ENCODE data around the gene DSCAML1. TPM values are rescaled to one million over a fixed set of nuclear protein-coding genes. Genes with fewer than 3 reads are reported as not detected.

DSCAML1 gene
- polyA plus RNA-seq, 4 donors: 1.7 to 2.9 (median 2.0) TPM

DNA sequence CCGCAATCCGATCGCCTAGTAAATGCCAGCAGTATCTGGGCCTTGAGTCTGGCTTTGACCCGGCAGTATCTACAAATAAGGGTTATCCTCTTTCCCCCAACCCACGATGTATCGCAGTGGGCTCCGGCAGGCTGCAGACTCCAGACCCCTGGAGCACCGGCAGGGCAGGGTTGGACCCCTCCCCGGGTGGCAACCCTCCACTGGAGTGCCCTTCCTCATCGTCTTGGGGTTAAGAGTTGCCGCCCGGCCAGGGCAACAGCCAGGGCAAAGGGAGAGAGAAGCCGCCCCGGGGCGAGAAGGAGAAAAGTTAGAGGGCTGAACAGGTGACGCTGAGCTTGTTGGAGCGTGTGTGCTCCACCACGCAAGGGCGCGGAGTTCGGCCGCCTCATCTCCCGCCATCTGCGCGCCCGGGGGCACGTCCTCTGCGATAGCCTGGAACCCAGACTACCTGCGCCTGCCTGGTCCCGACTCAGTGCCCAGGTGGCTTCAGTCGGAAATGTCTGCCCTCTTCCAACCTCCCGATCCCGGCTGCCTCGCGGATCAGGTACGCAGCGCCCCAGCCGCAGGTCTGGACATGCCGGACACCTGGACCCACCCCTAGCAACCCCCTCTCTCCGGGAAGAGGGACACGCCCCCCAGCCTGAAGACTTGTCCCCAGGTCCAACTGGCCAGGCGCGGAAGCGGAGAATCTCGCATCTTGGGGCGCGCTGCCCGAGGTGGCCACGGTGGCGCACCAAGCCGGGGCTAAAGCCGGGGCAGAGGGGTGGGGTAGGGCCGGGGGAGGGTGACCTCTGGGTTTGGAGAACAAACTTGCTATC lies 1.2 kb downstream of the DSCAML1 start:
- no peak for DNase-seq (ENCODE audit: low read depth in 4 of 4, low spot score in 3 of 4)

DNA sequence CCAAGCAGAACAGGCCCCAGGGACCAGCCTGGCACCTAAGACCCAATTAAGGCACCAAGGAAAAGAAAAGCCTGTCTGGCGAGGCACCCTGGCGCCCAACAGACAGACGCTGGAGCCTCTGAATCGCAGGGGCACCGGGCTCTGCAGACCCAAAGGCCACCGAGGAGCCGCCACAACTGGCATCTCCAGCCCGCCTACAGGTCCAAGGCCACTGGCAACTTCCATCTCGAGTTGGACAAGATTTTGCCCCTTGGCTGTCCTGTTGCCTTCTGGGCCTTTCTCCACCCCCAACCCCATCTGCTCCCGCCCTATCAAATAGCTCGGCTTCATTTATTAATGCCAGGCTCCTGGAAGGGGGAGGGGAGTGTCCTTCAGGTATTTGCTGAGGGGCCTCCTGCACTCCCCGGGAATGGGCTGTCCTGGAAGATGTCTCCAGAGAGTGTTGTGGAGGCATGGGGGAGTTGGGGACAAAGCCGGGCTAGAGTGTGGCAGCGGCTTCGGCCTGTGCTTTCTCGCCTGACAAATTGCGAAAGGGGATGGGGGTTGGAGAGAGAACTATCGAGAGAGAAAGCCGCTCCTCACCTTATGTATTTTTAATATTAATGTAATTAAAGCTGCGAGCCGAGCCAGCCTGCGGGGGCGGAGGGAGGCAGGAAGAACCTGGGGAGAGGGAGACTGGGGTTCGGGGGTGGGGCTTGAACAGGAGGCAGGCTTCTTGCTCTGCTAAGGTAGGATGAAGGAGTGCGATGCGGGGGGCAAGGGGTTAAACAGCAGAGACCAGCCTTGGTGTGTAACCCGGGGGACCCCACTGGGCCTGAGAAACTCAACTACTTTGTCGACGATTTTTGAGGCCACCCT lies 2.0 kb downstream of the DSCAML1 start:
- DNase-seq (ENCODE audit: low read depth in 4 of 4, low spot score in 3 of 4): no peak

DNA sequence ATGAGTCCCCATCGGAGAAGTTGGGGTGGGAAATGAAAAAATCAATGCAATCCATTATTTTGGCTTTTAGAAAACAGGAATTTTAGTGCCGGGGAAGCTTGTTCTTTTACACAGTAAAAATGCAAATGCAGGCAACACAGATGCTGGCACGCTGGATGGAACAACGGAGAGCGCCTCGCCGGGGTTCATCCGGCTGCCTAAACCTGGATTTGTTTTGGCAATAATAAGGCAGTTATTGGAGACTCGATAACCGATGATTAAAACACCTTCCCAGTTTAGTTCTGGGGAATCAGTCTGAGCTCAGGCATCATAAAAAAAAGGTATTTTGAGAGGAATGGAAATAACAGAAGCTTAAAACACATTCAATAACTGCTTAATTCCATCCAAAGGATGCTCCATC lies 2.9 kb downstream of the DSCAML1 start:
- no peak for DNase-seq (ENCODE audit: low read depth in 4 of 4, low spot score in 3 of 4)

DNA sequence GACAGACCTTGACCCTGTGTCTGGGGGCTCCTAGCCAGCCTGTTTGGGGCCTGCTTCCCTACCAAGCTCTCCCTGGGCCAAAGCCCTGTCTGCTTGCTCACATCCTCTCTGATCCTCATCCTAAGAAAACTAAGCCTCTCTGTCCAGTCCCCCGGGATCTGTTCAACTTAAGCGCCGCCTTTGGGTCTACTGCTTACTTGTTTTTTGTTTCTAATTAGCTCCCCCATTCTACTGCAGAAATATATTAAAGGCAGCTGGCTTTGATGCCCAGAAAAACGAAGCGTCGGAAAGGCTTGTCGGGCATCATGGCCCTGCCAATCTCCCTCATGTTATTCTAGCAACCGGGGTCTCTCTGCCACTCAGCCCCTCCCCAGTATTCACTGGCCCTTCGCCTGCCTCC lies 3.4 kb downstream of the DSCAML1 start:
- DNase-seq (ENCODE audit: low read depth in 4 of 4, low spot score in 3 of 4): no peak

GRCh38 chr11:117792992-117793391 lies 4.0 kb downstream of the DSCAML1 start:
- no peak for DNase-seq (ENCODE audit: low read depth in 4 of 4, low spot score in 3 of 4)

GRCh38 chr11:117792241-117792640 lies 4.8 kb downstream of the DSCAML1 start:
- DNase-seq (ENCODE audit: low read depth in 4 of 4, low spot score in 3 of 4): no peak

DNA sequence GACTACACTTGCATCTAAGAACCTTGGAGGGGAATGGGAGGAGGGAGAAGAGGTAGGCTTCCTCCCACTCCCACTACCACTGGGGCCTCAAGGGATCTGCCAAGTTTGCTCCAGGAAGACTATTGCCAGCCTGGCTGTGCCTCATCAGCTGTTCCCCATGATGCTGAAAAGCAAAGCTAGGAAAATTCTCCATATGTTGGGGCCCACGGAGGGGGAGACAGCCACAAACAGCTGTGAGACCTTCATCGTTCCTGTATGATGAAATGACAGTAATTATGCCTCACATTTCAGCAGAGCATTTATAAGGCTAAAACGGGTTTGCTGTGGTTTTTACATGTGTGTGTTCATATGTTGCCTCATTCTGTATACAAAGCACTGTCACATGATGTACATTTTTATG lies 6.7 kb downstream of the DSCAML1 start:
- no peak for DNase-seq (ENCODE audit: low read depth in 4 of 4, low spot score in 3 of 4)

GRCh38 chr11:117789241-117789640 lies 7.8 kb downstream of the DSCAML1 start:
- no peak for DNase-seq (ENCODE audit: low read depth in 4 of 4, low spot score in 3 of 4)

DNA sequence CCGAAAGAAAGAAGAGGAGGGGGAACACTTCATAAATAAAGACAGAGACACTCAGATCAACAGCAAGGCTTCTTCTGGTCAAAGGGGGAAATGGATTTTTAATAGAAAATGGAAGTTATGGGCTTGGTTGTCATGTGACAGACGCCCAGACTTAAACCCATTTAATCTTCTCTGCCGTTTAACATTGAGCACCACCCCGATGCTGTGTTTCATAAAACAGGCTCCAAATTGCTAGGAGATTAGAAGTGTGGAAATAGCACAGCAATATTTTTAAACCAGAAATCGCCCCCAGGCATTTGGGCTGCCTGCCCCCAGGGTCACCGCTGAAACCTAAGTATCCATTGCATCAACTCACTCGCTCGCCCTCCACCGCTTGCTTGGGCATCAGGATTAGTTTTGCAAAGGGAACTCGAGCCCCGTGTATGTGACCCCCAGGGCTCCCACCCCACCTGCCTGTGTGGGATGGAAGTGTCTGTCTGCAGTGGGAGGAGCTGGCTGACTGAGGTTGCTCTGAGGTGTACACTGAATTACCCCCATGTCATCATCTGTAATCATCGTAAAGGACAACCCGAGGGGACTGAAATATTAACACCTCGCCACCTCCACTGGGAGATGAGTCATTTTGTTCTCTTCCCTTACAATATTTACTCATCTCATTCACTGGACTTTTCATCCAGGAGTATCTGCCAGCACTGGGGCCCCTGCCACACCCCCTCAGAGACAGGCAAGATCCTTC lies 10.7 kb downstream of the DSCAML1 start:
- DNase-seq (ENCODE audit: low read depth in 4 of 4, low spot score in 3 of 4): no peak

- no peak for DNase-seq (ENCODE audit: low read depth in 4 of 4, low spot score in 3 of 4)
Measured at GRCh38 chr11:117782101-117782500, 14.9 kb downstream of the DSCAML1 start.

- no peak for DNase-seq (ENCODE audit: low read depth in 4 of 4, low spot score in 3 of 4)
Measured at GRCh38 chr11:117781627-117782026, 15.4 kb downstream of the DSCAML1 start.

- no peak for DNase-seq (ENCODE audit: low read depth in 4 of 4, low spot score in 3 of 4)
Measured at GRCh38 chr11:117780456-117780855, 16.6 kb downstream of the DSCAML1 start.

DNA sequence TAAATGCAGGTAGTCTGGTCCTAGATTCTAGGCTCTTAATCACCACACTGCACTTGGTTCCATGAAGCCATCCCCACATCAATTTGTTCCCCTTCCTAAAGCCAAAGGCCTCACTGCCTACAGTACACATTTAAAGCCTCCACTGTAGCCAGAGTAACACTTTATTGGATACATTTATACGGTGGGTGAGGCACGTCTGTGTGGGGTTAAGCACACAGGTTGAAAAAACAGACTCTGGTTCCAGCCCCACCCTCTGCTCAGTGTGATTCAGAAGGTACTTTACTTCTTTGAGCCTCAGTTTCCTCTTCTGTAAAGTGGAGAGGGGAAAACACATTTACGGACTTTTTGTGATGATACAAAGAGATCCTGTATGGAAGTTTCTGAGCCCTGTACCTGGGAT lies 22.5 kb downstream of the DSCAML1 start:
- no peak for DNase-seq (ENCODE audit: low read depth in 4 of 4, low spot score in 3 of 4)

DNA sequence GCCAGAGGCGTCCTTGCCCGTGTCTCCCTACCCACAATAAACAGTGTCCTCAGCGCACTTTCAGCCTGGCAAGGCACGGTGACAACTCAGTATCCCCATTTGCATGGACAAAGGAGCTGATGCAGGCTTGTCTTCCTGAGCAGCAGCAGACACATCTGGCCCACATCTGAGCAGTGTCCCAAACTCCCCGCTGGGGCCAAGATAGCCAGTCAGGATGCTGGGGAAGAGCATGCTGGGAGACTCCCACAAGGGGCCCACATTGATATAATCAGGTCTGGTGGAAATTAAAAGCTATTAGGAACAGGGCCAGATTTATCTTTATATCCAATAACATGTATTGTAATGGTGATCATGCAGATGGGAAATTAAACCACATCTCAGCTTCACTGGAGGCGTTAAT lies 24.7 kb downstream of the DSCAML1 start:
- no peak for DNase-seq (ENCODE audit: low read depth in 4 of 4, low spot score in 3 of 4)

DNA sequence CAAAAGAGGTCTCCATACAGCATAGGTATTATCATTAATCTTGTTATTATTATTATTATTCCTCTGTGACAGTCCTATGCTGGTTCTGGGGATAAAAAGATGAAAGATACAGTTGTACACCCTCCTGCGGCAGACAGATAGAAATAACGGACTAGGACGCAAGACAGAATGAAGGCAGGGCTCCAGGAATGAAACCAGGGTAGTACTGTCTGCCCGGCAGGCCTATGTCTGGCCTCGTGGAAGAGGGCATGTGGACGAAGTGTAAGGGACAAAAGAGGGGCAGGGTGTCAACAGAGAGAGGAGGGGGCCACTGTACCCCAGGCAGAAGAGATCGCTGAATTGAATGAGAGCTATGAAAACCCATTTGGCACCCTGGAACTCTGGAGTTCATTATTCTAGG lies 25.2 kb downstream of the DSCAML1 start:
- DNase-seq (ENCODE audit: low read depth in 4 of 4, low spot score in 3 of 4): no peak

DNA sequence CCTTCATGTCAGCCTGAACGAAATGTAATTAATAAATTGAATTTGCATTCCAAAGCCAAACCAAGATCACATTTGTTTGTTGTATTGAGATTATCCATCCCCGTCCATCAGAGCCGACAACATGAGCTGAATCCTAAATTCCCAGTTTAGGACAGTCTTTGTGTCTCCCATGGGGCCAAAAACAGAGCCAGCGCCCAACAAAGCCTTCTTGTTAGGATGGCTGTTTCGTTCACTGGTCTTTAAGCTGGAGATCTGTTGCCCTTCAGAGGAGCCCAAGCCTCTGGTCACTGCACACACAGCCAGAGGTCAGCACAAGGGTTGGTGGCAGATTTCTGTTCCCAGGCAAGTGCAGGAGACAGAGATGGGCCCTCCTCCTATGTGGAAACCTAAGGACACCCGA lies 25.8 kb downstream of the DSCAML1 start:
- no peak for DNase-seq (ENCODE audit: low read depth in 4 of 4, low spot score in 3 of 4)

DNA sequence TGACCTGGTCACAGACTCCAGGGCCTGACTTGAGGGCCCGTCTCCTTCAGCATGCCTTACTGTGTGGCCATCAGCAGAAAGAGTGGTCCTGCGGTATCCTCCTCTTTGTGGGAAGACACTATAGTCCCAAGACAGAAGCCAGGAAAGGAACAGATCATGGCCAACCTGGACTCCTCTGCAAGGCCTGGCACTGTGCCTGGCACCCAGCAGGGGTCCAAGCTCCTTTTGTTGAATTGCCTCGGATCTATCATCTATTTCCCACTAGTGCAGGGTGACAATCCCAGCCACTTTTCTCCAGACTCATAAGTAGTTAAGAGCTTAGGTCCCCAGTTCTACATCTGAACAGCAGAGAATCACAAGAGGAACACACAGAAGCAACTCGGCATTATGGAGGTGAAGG lies 27.0 kb downstream of the DSCAML1 start:
- no peak for DNase-seq (ENCODE audit: low read depth in 4 of 4, low spot score in 3 of 4)

- DNase-seq (ENCODE audit: low read depth in 4 of 4, low spot score in 3 of 4): no peak
Measured at GRCh38 chr11:117769533-117769932, 27.5 kb downstream of the DSCAML1 start.

GRCh38 chr11:117768506-117768905 lies 28.5 kb downstream of the DSCAML1 start:
- no peak for DNase-seq (ENCODE audit: low read depth in 4 of 4, low spot score in 3 of 4)

- no peak for DNase-seq (ENCODE audit: low read depth in 4 of 4, low spot score in 3 of 4)
Measured at GRCh38 chr11:117767071-117767470, 29.9 kb downstream of the DSCAML1 start.

- DNase-seq (ENCODE audit: low read depth in 4 of 4, low spot score in 3 of 4): no peak
Measured at GRCh38 chr11:117766576-117766975, 30.4 kb downstream of the DSCAML1 start.

All from right renal pelvis (tissue), 4 donors.